ENCODE measurements around the gene TMEM154. TPM values are rescaled to one million over a fixed set of nuclear protein-coding genes. Genes with fewer than 3 reads are reported as not detected.

The TMEM154 gene
- total and polyA plus RNA-seq, 10 of the 15 experiments (the other 5 are each of a cell fraction or from before 2014, with no cell fraction given): 5.1 to 41.4 (median 18.2) TPM

DNA sequence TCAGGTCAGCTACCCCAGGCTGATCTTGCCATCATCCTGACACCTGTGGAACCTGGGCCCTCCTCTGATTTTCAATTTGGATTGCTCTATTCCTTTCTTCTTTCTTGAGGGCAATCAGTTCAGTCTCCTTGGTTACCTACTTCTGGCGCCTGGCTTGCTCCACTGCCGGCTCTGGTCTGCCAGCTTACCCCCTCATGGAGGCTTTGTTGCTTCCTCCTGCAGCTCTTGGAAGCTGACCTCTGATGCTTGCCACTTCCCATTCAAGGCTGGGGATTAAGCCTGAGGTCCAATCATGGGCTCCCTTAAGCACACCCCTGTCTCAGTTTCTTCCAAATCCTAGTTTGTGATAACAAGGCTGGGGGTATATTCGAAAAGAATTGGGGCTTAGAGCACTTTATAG, 5.4 kb downstream of the TMEM154 start:
- Histone ChIP-seq H3K79me2 (ENCODE audit: control insufficient read depth, insufficient read depth, low read length) (no peaks in the 10 kb centered on the region), H3K27ac (ENCODE audit: control insufficient read depth, insufficient read depth) (no peak overlapping the region), H3K4me3 (no peak overlapping the region), H3K4me1 (ENCODE audit: control insufficient read depth, insufficient read depth, low read length) (peaks cover 16% of the 10 kb centered on the region), H2AFZ (ENCODE audit: control insufficient read depth, low read depth, low read length) (no peak overlapping the region), H3K4me2 (ENCODE audit: control insufficient read depth, insufficient read depth) (no peak overlapping the region), H3K27me3 (replicated peaks in 1 of 2; ENCODE audit: control insufficient read depth in 2 of 2, insufficient read depth in 2 of 2, low read length in 1 of 2) (no peaks in the 10 kb centered on the region), H3K9me3 (replicated peaks; ENCODE audit: control insufficient read depth, insufficient read depth, low read length) (no peaks in the 10 kb centered on the region), H4K20me1 (ENCODE audit: control insufficient read depth, insufficient read depth) (no peaks in the 10 kb centered on the region), H3K9ac (ENCODE audit: control insufficient read depth, insufficient read depth, low read length) (no peak overlapping the region), H3K36me3 (ENCODE audit: control insufficient read depth in 2 of 2, insufficient read depth in 2 of 2, low read length in 1 of 2) (no peaks in the 10 kb centered on the region)
- BruUV-seq (replicated peaks): no TSS peak
- no peak for ATAC-seq
- POLR2A ChIA-PET: interaction anchor here (0.9 to 6.3 kb wide), 3 partner anchors 9 to 131 kb away, joined by 3 to 57 read pairs (median 18); no protein-coding TSS in a partner anchor
- FAIRE-seq: no peak
- 95% methylated on average over 3 of the region's 3 CpGs for WGBS (ENCODE audit: insufficient coverage, insufficient replicate concordance, low lambda C conversion rate, missing lambda C conversion rate)
- in situ Hi-C loops (cut with MboI): no loop called here
- CTCF ChIA-PET: interaction anchor here (1.0 to 9.8 kb wide), 7 partner anchors 10 to 173 kb away, joined by 3 to 65 read pairs (median 7); no protein-coding TSS in a partner anchor
- SMC1A ChIA-PET (ENCODE audit: uncharacterized antibody, unreplicated experiment): interaction anchor here (0.7 to 14.9 kb wide), 8 partner anchors 10 to 173 kb away, joined by 3 to 229 read pairs (median 11); partner anchors contain the start of genes ARFIP1 and TIGD4
- DNase-seq (ENCODE audit: low read depth, low spot score): no peak
- TF ChIP-seq ZNF217 (IDR thresholded peaks at IDR 0.05) (no peak), MTA3 (IDR thresholded peaks at IDR 0.05; ENCODE audit: borderline replicate concordance, low read length) (no peak), TCF12 (IDR thresholded peaks at IDR 0.05; ENCODE audit: low read depth, low read length) (no peak), ATF7 (IDR thresholded peaks at IDR 0.05; ENCODE audit: low read depth) (no peak), ATF3 (IDR thresholded peaks at IDR 0.05; ENCODE audit: borderline replicate concordance, extremely low read depth, low read depth, low read length) (no peak), CHD2 (IDR thresholded peaks at IDR 0.05; ENCODE audit: borderline replicate concordance, low read depth, low read length) (no peak), CBX5 (IDR thresholded peaks at IDR 0.05; ENCODE audit: low read depth) (no peak), ZBTB40 (IDR thresholded peaks at IDR 0.05; ENCODE audit: borderline replicate concordance) (no peak), MYB (IDR thresholded peaks at IDR 0.05; ENCODE audit: borderline replicate concordance, low read depth, low read length) (no peak), SMARCA5 (IDR thresholded peaks at IDR 0.05) (no peak)
- TF ChIP-seq, protein P1, sequence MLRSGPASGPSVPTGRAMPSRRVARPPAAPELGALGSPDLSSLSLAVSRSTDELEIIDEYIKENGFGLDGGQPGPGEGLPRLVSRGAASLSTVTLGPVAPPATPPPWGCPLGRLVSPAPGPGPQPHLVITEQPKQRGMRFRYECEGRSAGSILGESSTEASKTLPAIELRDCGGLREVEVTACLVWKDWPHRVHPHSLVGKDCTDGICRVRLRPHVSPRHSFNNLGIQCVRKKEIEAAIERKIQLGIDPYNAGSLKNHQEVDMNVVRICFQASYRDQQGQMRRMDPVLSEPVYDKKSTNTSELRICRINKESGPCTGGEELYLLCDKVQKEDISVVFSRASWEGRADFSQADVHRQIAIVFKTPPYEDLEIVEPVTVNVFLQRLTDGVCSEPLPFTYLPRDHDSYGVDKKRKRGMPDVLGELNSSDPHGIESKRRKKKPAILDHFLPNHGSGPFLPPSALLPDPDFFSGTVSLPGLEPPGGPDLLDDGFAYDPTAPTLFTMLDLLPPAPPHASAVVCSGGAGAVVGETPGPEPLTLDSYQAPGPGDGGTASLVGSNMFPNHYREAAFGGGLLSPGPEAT (IDR thresholded peaks at IDR 0.05; ENCODE audit: low read depth): no peak
- intact Hi-C loops (cut with micrococcal nuclease; ENCODE audit: unreplicated experiment): no loop called here
- RAD21 ChIA-PET (ENCODE audit: unreplicated experiment): interaction anchor here (1.0 to 7.0 kb wide), 7 partner anchors 11 to 173 kb away, joined by 3 to 85 read pairs (median 27); no protein-coding TSS in a partner anchor
